Endothelial cell of umbilical vein (primary cell): ENCODE measurements around the gene SERPINA5. TPM values are rescaled to one million over a fixed set of nuclear protein-coding genes. Genes with fewer than 3 reads are reported as not detected.

Experiments
- BruUV-seq: library from RNA; stranded (reverse); fragments of 400-500 nt; replicated peaks from 2 replicates; lab custom pipeline; 2021; lab: Mats Ljungman, UMichigan
- CTCF ChIA-PET: fragments of 300-600, 350-600 bp; sonication (Branson Sonifier 250); formaldehyde crosslinking; loops from one replicate; lab custom pipeline; 2021; ENCODE audit warnings: antibody characterized with exemption, inconsistent platforms; lab: Charles Lee
- POLR2A ChIA-PET: fragments of 300-600, 350-600 bp; sonication (Branson Sonifier 250); formaldehyde crosslinking; loops from one replicate; lab custom pipeline; 2021; ENCODE audit warnings: antibody characterized with exemption, inconsistent platforms; lab: Charles Lee
- DNase-seq: peaks from one replicate; pipeline ENCODE4 v3.0.0-alpha.2; 2011; ENCODE audit warnings: low read depth, low spot score
- FAIRE-seq: peaks from 2 replicates; lab custom pipeline; 2011; peaks lifted over from hg19 to GRCh38; lab: Jason Lieb, UNC
- H2AFZ ChIP-seq: 2 replicates; pipeline ENCODE4 v1.6.0; 2012; ENCODE audit warnings: low read depth, low read length, control low read depth, inconsistent platforms
- H3K27ac ChIP-seq: 2 replicates; pipeline ENCODE4 v1.5.1; 2011; ENCODE audit warnings: low read depth, mild to moderate bottlenecking, control low read depth, low read length, moderate library complexity; ENCODE audit not compliant: insufficient read depth
- H3K27me3 ChIP-seq, 2 experiments: 2 replicates each; pipeline versions ENCODE4 v1.6.0 to v1.6.1; 2011; ENCODE audit warnings: low read length in 2 of 2, mixed read lengths in 1 of 2; ENCODE audit not compliant: control insufficient read depth in 2 of 2, insufficient read depth in 2 of 2
- H3K36me3 ChIP-seq, 2 experiments: 2 replicates in 1 of 2; 3 replicates in 1 of 2; pipeline ENCODE4 v1.5.1; 2011; ENCODE audit warnings: low read length in 2 of 2, mild to moderate bottlenecking in 1 of 2, moderate library complexity in 1 of 2; ENCODE audit not compliant: control insufficient read depth in 2 of 2, insufficient read depth in 2 of 2; ENCODE audit errors: extremely low read depth in 1 of 2
- H3K4me1 ChIP-seq: 3 replicates; pipeline ENCODE4 v1.5.1; 2011; ENCODE audit warnings: mild to moderate bottlenecking, low read length; ENCODE audit not compliant: control insufficient read depth, insufficient read depth; ENCODE audit errors: extremely low read depth
- H3K4me2 ChIP-seq: 2 replicates; pipeline ENCODE4 v1.6.1; 2011; ENCODE audit warnings: low read length, control low read depth, mixed read lengths; ENCODE audit not compliant: insufficient read depth
- H3K4me3 ChIP-seq, 3 experiments: fragments of 200-600 bp in 1 of 3; sonication (generic), shearing (Covaris generic) in 1 of 3; replicated peaks in 1 of 3; 2 replicates each; pipeline ENCODE4 v1.5.1; 2011 to 2016; ENCODE audit warnings: control low read depth in 3 of 3, low read length in 3 of 3, mild to moderate bottlenecking in 2 of 3, inconsistent platforms in 1 of 3, low read depth in 1 of 3, moderate library complexity in 1 of 3; ENCODE audit not compliant: insufficient read depth in 1 of 3
- H3K79me2 ChIP-seq: 2 replicates; pipeline ENCODE4 v1.6.0; 2012; ENCODE audit warnings: low read length, inconsistent platforms; ENCODE audit not compliant: control insufficient read depth, insufficient read depth
- H3K9ac ChIP-seq: replicated peaks from 2 replicates; pipeline ENCODE3; 2011; ENCODE audit warnings: low read length, control low read depth; ENCODE audit not compliant: insufficient read depth; ENCODE audit errors: extremely low read depth
- H3K9me1 ChIP-seq: replicated peaks from 3 replicates; pipeline ENCODE4 v1.6.0; 2011; ENCODE audit warnings: mild to moderate bottlenecking, low read length; ENCODE audit not compliant: control insufficient read depth, insufficient read depth; ENCODE audit errors: extremely low read depth
- H3K9me3 ChIP-seq: replicated peaks from 2 replicates; pipeline ENCODE4 v1.5.1; 2012; ENCODE audit warnings: low read length, inconsistent platforms; ENCODE audit not compliant: control insufficient read depth, insufficient read depth
- H4K20me1 ChIP-seq: replicated peaks from 2 replicates; pipeline ENCODE3; 2011; ENCODE audit warnings: mild to moderate bottlenecking, low read length; ENCODE audit not compliant: control insufficient read depth, insufficient read depth; ENCODE audit errors: extremely low read depth
- CTCF ChIP-seq, 2 donors: IDR thresholded peaks; 1 replicate in 1 of 2; 2 replicates in 1 of 2; pipeline ENCODE4 v1.5.1; 2011; ENCODE audit warnings: low read length in 2 of 2, mild to moderate bottlenecking in 2 of 2, moderate library complexity in 2 of 2, control low read depth in 1 of 2, inconsistent platforms in 1 of 2, low read depth in 1 of 2; ENCODE audit not compliant: insufficient read depth in 1 of 2; ENCODE audit errors: extremely low read depth in 1 of 2
- EZH2 ChIP-seq: IDR thresholded peaks from 2 replicates; pipeline ENCODE4 v1.6.1; 2012; ENCODE audit warnings: borderline replicate concordance, low read depth, mild to moderate bottlenecking, moderate library complexity, low read length, inconsistent platforms; ENCODE audit not compliant: severe bottlenecking
- FOS ChIP-seq: IDR thresholded peaks from 2 replicates; pipeline ENCODE4 v1.6.1; 2011; ENCODE audit warnings: mild to moderate bottlenecking, low read length, moderate library complexity, borderline replicate concordance; ENCODE audit not compliant: insufficient read depth
- GATA2 ChIP-seq: IDR thresholded peaks from 2 replicates; pipeline ENCODE4 v1.7.0; 2011; ENCODE audit warnings: low read depth, mild to moderate bottlenecking, moderate library complexity, mixed read lengths, low read length; ENCODE audit not compliant: insufficient read length, insufficient read depth
- JUN ChIP-seq: IDR thresholded peaks from 2 replicates; pipeline ENCODE4 v1.6.1; 2011; ENCODE audit warnings: borderline replicate concordance, low read depth; ENCODE audit not compliant: insufficient read length, insufficient read depth
- MYC ChIP-seq: IDR thresholded peaks from one replicate; pipeline ENCODE4 v1.6.1; 2011; ENCODE audit warnings: mild to moderate bottlenecking, low read depth, low read length
- POLR2A ChIP-seq: IDR thresholded peaks from 2 replicates; pipeline ENCODE4 v1.6.1; 2012; ENCODE audit warnings: low read depth, mild to moderate bottlenecking, control low read depth, low read length
- POLR2AphosphoS5 ChIP-seq: IDR thresholded peaks from 2 replicates; pipeline ENCODE4 v1.6.1; 2012; ENCODE audit warnings: low read depth, mild to moderate bottlenecking, control low read depth, low read length, moderate library complexity; ENCODE audit not compliant: insufficient read depth
- dilution Hi-C: fragments of 300-500 bp; cut with MboI; formaldehyde crosslinking; loops from one replicate; pipeline ENCODE4 v1.15.0; 2019; ENCODE audit warnings: low sequenced_read_pairs; ENCODE audit not compliant: extremely low pct_ligation_motif_present
- intact Hi-C: fragments of 100-400 bp; cut with micrococcal nuclease; formaldehyde crosslinking; loops from one replicate; pipeline ENCODE4 v1.10.0; 2022
- polyA plus RNA-seq, 4 experiments: library from polyadenylated mRNA; depleted of rRNA in 3 of 4; stranded (reverse) in 3 of 4; unstranded in 1 of 4; fragments of >200 nt; gene quantifications; 2 replicates each; pipeline versions ENCODE4 v1.2.1 to v1.2.3, GENCODE V29; 2011 to 2012; ENCODE audit warnings: missing spikeins in 1 of 4
- total RNA-seq: library from RNA; stranded (reverse); gene quantifications from 2 replicates; pipeline ENCODE4 v1.2.3, GENCODE V29; 2021
- TF ChIP-seq, protein P1 (sequence below): IDR thresholded peaks from 2 replicates; pipeline ENCODE4 v1.6.1; 2011; ENCODE audit not compliant: insufficient read depth, insufficient read length

The SERPINA5 gene
- total and polyA plus RNA-seq, 2 donors (not counting 3 experiments of a cell fraction or from before 2014, with no cell fraction given), result 0.12 TPM; not detected in 1

DNA sequence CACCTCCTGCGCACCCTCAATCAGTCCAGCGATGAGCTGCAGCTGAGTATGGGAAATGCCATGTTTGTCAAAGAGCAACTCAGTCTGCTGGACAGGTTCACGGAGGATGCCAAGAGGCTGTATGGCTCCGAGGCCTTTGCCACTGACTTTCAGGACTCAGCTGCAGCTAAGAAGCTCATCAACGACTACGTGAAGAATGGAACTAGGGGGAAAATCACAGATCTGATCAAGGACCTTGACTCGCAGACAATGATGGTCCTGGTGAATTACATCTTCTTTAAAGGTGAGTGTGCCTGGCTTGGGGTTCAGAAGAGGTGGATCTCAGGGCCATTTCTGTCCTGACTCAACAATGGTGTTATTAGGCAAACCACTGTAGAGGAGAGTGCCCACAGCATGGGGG, 33.6 kb downstream of the SERPINA5 start:
- no peaks in the 10 kb centered on the region for H3K27me3 ChIP-seq
- DNase-seq, result no peak
- H3K4me2 ChIP-seq, result no peak overlapping the region
- H2AFZ ChIP-seq, result no peak overlapping the region
- dilution Hi-C loops (no loop called here), intact Hi-C loops (no loop called here)
- H3K9me1 ChIP-seq, result no peaks in the 10 kb centered on the region
- FAIRE-seq, result no peak
- no peak overlapping the region for H3K4me3 ChIP-seq
- CTCF ChIA-PET, result no interaction called here
- no peaks in the 10 kb centered on the region for H3K79me2 ChIP-seq
- no peaks in the 10 kb centered on the region for H3K4me1 ChIP-seq
- no peak overlapping the region for H3K9ac ChIP-seq
- no TSS peak for BruUV-seq
- H3K36me3 ChIP-seq, result no peaks in the 10 kb centered on the region
- POLR2A ChIA-PET, result no interaction called here
- TF ChIP-seq POLR2A (no peak), MYC (no peak), GATA2 (no peak), EZH2 (no peak), FOS (no peak), POLR2AphosphoS5 (no peak), CTCF (IDR thresholded peaks at IDR 0.05; ENCODE audit: extremely low read depth in 1 of 2, insufficient read depth in 1 of 2, low read depth in 1 of 2, low read length in 2 of 2) (no peak), JUN (no peak)
- TF ChIP-seq, protein P1, sequence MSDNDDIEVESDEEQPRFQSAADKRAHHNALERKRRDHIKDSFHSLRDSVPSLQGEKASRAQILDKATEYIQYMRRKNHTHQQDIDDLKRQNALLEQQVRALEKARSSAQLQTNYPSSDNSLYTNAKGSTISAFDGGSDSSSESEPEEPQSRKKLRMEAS, result no peak
- no peak overlapping the region for H3K27ac ChIP-seq
- no peaks in the 10 kb centered on the region for H3K9me3 ChIP-seq
- no peaks in the 10 kb centered on the region for H4K20me1 ChIP-seq
